Spleen (tissue), 7 donors: ENCODE results near the gene BLTP2.

Source experiments
- CTCF ChIP-seq, 11 experiments: fragments of 200-600 bp in 7 of 11; fragments of 450-650 bp in 4 of 11; sonication (generic) in 4 of 11; IDR thresholded peaks in 8 of 11; conservative IDR thresholded peaks in 3 of 11; 1 replicate in 7 of 11; 2 replicates in 4 of 11; pipeline versions ENCODE4 v1.4.0 to v1.8.0; 2016 to 2021; ENCODE audit warnings: antibody characterized with exemption in 11 of 11, inconsistent platforms in 4 of 11, mild to moderate bottlenecking in 1 of 11
- POLR2A ChIP-seq, 3 donors: fragments of 450-650 bp; IDR thresholded peaks; one replicate each; pipeline ENCODE4 v1.5.1; 2017; ENCODE audit warnings: antibody characterized with exemption in 3 of 3, mild to moderate bottlenecking in 1 of 3
- POLR2AphosphoS5 ChIP-seq, 3 donors: sonication (generic); formaldehyde crosslinking; IDR thresholded peaks; one replicate each; pipeline ENCODE4 v1.5.1; 2017; ENCODE audit warnings: antibody characterized with exemption in 3 of 3
- donor health status: DM: no; HTN: no; CAD: no; lungs with moderate emphysema.
- donor health status: DM: no; HTN: no; CAD: no.
- donor health status: DM: no; HTN: no; CAD: no.

GRCh38 chr17:28684963-28685362, 40.0 kb upstream of the BLTP2 start:
- TF ChIP-seq CTCF (IDR thresholded peaks at IDR 0.05 in 8 of 11, conservative IDR thresholded peaks at IDR 0.05 in 3 of 11) (peak in 2 of 11 experiments; percentile 10 to 31), POLR2AphosphoS5 (IDR thresholded peaks at IDR 0.05) (peak in 1 of 3 donors; percentile 40), POLR2A (IDR thresholded peaks at IDR 0.05) (no peak)
